GM12878 (cell line): Measurements from ENCODE around the gene SEC14L1. TPM values are rescaled to one million over a fixed set of nuclear protein-coding genes. Genes with fewer than 3 reads are reported as not detected.

Source experiments
- ATAC-seq: fragments of 200-7000 bp; cut with Tn5 transposase; 3 replicates; pipeline ENCODE4 v1.9.1; 2020; ENCODE audit warnings: mild to moderate bottlenecking, moderate library complexity
- BruUV-seq: library from RNA; stranded (reverse); fragments of 400-500 nt; replicated peaks from 2 replicates; lab custom pipeline; 2021; lab: Mats Ljungman, UMichigan
- CTCF ChIA-PET: fragments of 300-600 bp; sonication (Branson Sonifier 250); formaldehyde crosslinking; extraction: SDS; loops from one replicate; lab custom pipeline; 2021; ENCODE audit warnings: inconsistent platforms; lab: Yijun Ruan, JAX
- POLR2A ChIA-PET: fragments of 350-600 bp; formaldehyde crosslinking; extraction: SDS; loops from one replicate; lab custom pipeline; 2021; ENCODE audit warnings: inconsistent platforms; lab: Charles Lee
- RAD21 ChIA-PET: fragments of 300-600 bp; sonication (Branson Sonifier 250); formaldehyde crosslinking; loops from one replicate; lab custom pipeline; 2023; ENCODE audit warnings: antibody characterized with exemption; ENCODE audit not compliant: unreplicated experiment; lab: Charles Lee
- SMC1A ChIA-PET: fragments of 300-600 bp; sonication (Branson Sonifier 250); formaldehyde crosslinking; loops from one replicate; lab custom pipeline; 2023; ENCODE audit not compliant: unreplicated experiment, uncharacterized antibody; lab: Charles Lee
- DNase-seq: peaks from one replicate; pipeline ENCODE4 v3.0.0-alpha.2; 2011; ENCODE audit warnings: low read depth, low spot score
- FAIRE-seq: peaks from 3 replicates; lab custom pipeline; 2011; peaks lifted over from hg19 to GRCh38; lab: Jason Lieb, UNC
- H2AFZ ChIP-seq: 2 replicates; pipeline ENCODE4 v1.6.0; 2011; ENCODE audit warnings: low read depth, low read length, control low read depth; ENCODE audit not compliant: control insufficient read depth
- H3K27ac ChIP-seq: 2 replicates; pipeline ENCODE4 v1.5.1; 2011; ENCODE audit warnings: control low read depth; ENCODE audit not compliant: control insufficient read depth, insufficient read depth
- H3K27me3 ChIP-seq, 2 experiments: replicated peaks in 1 of 2; 2 replicates each; pipeline versions ENCODE4 v1.6.0 to v1.6.1; 2011; ENCODE audit warnings: low read length in 1 of 2; ENCODE audit not compliant: control insufficient read depth in 2 of 2, insufficient read depth in 2 of 2
- H3K36me3 ChIP-seq, 2 experiments: 2 replicates each; pipeline ENCODE4 v1.5.1; 2011; ENCODE audit warnings: low read length in 1 of 2; ENCODE audit not compliant: control insufficient read depth in 2 of 2, insufficient read depth in 2 of 2
- H3K4me1 ChIP-seq: 2 replicates; pipeline ENCODE4 v1.6.1; 2011; ENCODE audit warnings: mild to moderate bottlenecking, low read length, moderate library complexity, mixed read lengths; ENCODE audit not compliant: control insufficient read depth, insufficient read depth
- H3K4me2 ChIP-seq: 2 replicates; pipeline ENCODE4 v1.6.0; 2011; ENCODE audit warnings: control low read depth; ENCODE audit not compliant: control insufficient read depth, insufficient read depth
- H3K4me3 ChIP-seq: fragments of 200-600 bp; sonication (generic); 2 replicates; pipeline ENCODE4 v1.5.1; 2016
- H3K79me2 ChIP-seq: 2 replicates; pipeline ENCODE4 v1.6.0; 2011; ENCODE audit warnings: low read length; ENCODE audit not compliant: control insufficient read depth, insufficient read depth
- H3K9ac ChIP-seq: 2 replicates; pipeline ENCODE4 v1.8.0; 2011; ENCODE audit warnings: low read length, control low read depth, mixed read lengths; ENCODE audit not compliant: control insufficient read depth, insufficient read depth
- H3K9me3 ChIP-seq: replicated peaks from 3 replicates; pipeline ENCODE4 v1.5.1; 2011; ENCODE audit warnings: mild to moderate bottlenecking, low read length; ENCODE audit not compliant: control insufficient read depth, insufficient read depth
- H4K20me1 ChIP-seq: 2 replicates; pipeline ENCODE4 v1.6.0; 2011; ENCODE audit not compliant: control insufficient read depth, insufficient read depth
- EP300 ChIP-seq, 2 experiments: fragments of 150-350 bp in 1 of 2; IDR thresholded peaks; 2 replicates each; pipeline ENCODE4 v1.6.1; 2011 to 2012; ENCODE audit warnings: low read depth in 2 of 2, low read length in 2 of 2, borderline replicate concordance in 1 of 2, improper control_type of control experiment in 1 of 2, inconsistent platforms in 1 of 2; ENCODE audit not compliant: control insufficient read depth in 1 of 2
- LARP7 ChIP-seq: fragments of 450-650 bp; IDR thresholded peaks from 2 replicates; pipeline ENCODE4 v1.6.1; 2017; ENCODE audit warnings: mild to moderate bottlenecking
- MEF2A ChIP-seq: IDR thresholded peaks from 2 replicates; pipeline ENCODE4 v1.6.1; 2011; ENCODE audit warnings: low read depth, mild to moderate bottlenecking, low read length, moderate library complexity; ENCODE audit not compliant: insufficient read depth
- MXI1 ChIP-seq: fragments of 150-350 bp; IDR thresholded peaks from 2 replicates; pipeline ENCODE4 v1.6.1; 2011; ENCODE audit warnings: low read depth, mild to moderate bottlenecking, inconsistent platforms, low read length, improper control_type of control experiment
- PKNOX1 ChIP-seq: fragments of 450-650 bp; IDR thresholded peaks from 2 replicates; pipeline ENCODE4 v1.6.1; 2016; ENCODE audit warnings: mild to moderate bottlenecking
- RAD21 ChIP-seq: IDR thresholded peaks from 2 replicates; pipeline ENCODE4 v1.6.1; 2011; ENCODE audit warnings: mild to moderate bottlenecking, low read depth, low read length, moderate library complexity; ENCODE audit not compliant: insufficient read depth
- RELA ChIP-seq: fragments of 450-650 bp; IDR thresholded peaks from 2 replicates; pipeline ENCODE4 v1.8.0; 2014; ENCODE audit warnings: borderline replicate concordance; ENCODE audit not compliant: partially characterized antibody
- SMC3 ChIP-seq: IDR thresholded peaks from 2 replicates; pipeline ENCODE4 v1.6.1; 2011; ENCODE audit warnings: low read length, improper control_type of control experiment, borderline replicate concordance
- TAF1 ChIP-seq: IDR thresholded peaks from 2 replicates; pipeline ENCODE4 v1.6.1; 2011; ENCODE audit warnings: mild to moderate bottlenecking, low read depth, low read length, borderline replicate concordance
- ZBTB33 ChIP-seq: fragments of 450-650 bp; IDR thresholded peaks from 2 replicates; pipeline ENCODE4 v1.6.1; 2017; ENCODE audit warnings: mild to moderate bottlenecking
- WGBS: methylation state at CpG from one replicate; pipeline ENCODE4 v1.1.6; 2016; ENCODE audit warnings: low lambda C conversion rate; ENCODE audit not compliant: insufficient replicate concordance, insufficient coverage; ENCODE audit errors: missing lambda C conversion rate; 5-methylcytosine and 5-hydroxymethylcytosine counted together
- in situ Hi-C: fragments of 300-500 bp; cut with MboI; formaldehyde crosslinking; loops from 9 replicates; pipeline ENCODE4 v1.14.3; 2018; ENCODE audit warnings: mixed read lengths
- intact Hi-C: fragments of 100-400 bp; cut with micrococcal nuclease; formaldehyde crosslinking; loops from one replicate; pipeline ENCODE4 v1.14.2; 2022; ENCODE audit not compliant: unreplicated experiment
- polyA plus RNA-seq, 11 experiments: library from polyadenylated mRNA; depleted of rRNA in 4 of 11; unstranded in 6 of 11; stranded (reverse) in 5 of 11; fragments of >200 nt; fragmentation: Nextera tagmentation in 4 of 11; fragmentation: Illumina TruSeq in 1 of 11; extraction: Ambion mirVana in 4 of 11; extraction: Trizol in 1 of 11; gene quantifications; 1 replicate in 1 of 11; 2 replicates in 10 of 11; pipeline versions ENCODE4 v1.2.1 to v1.2.3, GENCODE V29; 2011 to 2016; ENCODE audit warnings: inconsistent platforms in 2 of 11, missing spikeins in 2 of 11, low read depth in 1 of 11
- total RNA-seq, 4 experiments: library from RNA; depleted of rRNA in 3 of 4; stranded (reverse); fragments of >200 nt in 3 of 4; fragmentation: Illumina TruSeq in 1 of 4; extraction: Trizol in 1 of 4; gene quantifications; 2 replicates each; pipeline versions ENCODE4 v1.2.1 to v1.2.3, GENCODE V29; 2013 to 2021
- TF ChIP-seq, protein P1 (sequence below): fragments of 450-650 bp; IDR thresholded peaks from 2 replicates; pipeline ENCODE4 v1.6.1; 2017; ENCODE audit warnings: borderline replicate concordance

Gene SEC14L1
- total and polyA plus RNA-seq, 10 of the 15 experiments (the other 5 are each of a cell fraction or from before 2014, with no cell fraction given) = 6.3 to 66.1 (median 33.5) TPM

- in situ Hi-C loops = no loop called here
- ATAC-seq (no peak), FAIRE-seq (no peak), DNase-seq (no peak)
- Histone ChIP-seq H3K9ac (no peak overlapping the region), H3K27me3 (no peaks in the 10 kb centered on the region), H3K27ac (no peak overlapping the region), H3K36me3 (peaks cover 45 to 67% of the 10 kb centered on the region in 2 experiments), H2AFZ (no peak overlapping the region), H4K20me1 (no peaks in the 10 kb centered on the region), H3K4me2 (no peak overlapping the region), H3K4me1 (peaks cover 58% of the 10 kb centered on the region), H3K79me2 (peaks cover 3% of the 10 kb centered on the region; the same call in 1 of the 2 replicates), H3K9me3 (no peaks in the 10 kb centered on the region), H3K4me3 (no peak overlapping the region)
- POLR2A ChIA-PET = no interaction called here
- SMC1A ChIA-PET = interaction anchor here (0.8 to 0.9 kb wide), 2 partner anchors 9 to 39 kb away, joined by 3 read pairs; no protein-coding TSS in a partner anchor
- no peak for TF ChIP-seq RAD21
- no peak for TF ChIP-seq RELA
- no peak for TF ChIP-seq TAF1
- no peak for TF ChIP-seq LARP7
- TF ChIP-seq PKNOX1 = no peak
- no peak for TF ChIP-seq ZBTB33
- no peak for TF ChIP-seq SMC3
- TF ChIP-seq, protein P1, sequence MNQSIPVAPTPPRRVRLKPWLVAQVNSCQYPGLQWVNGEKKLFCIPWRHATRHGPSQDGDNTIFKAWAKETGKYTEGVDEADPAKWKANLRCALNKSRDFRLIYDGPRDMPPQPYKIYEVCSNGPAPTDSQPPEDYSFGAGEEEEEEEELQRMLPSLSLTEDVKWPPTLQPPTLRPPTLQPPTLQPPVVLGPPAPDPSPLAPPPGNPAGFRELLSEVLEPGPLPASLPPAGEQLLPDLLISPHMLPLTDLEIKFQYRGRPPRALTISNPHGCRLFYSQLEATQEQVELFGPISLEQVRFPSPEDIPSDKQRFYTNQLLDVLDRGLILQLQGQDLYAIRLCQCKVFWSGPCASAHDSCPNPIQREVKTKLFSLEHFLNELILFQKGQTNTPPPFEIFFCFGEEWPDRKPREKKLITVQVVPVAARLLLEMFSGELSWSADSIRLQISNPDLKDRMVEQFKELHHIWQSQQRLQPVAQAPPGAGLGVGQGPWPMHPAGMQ = no peak
- TF ChIP-seq MEF2A = no peak
- TF ChIP-seq EP300 (IDR thresholded peaks at IDR 0.05; ENCODE audit: borderline replicate concordance in 1 of 2, control insufficient read depth in 1 of 2, low read depth in 2 of 2, low read length in 2 of 2) = no peak
- no peak for TF ChIP-seq MXI1
- RAD21 ChIA-PET = no interaction called here
- no TSS peak for BruUV-seq
- 99% methylated on average over 13 of the region's 13 CpGs for WGBS
- intact Hi-C loops = no loop called here
- CTCF ChIA-PET = interaction anchor here (0.6 to 0.9 kb wide), 2 partner anchors 63 to 131 kb away, joined by 3 to 5 read pairs; no protein-coding TSS in a partner anchor
Measured at GRCh38 chr17:77209330-77209748, 68.6 kb downstream of the SEC14L1 start.
